GM19193 (cell line): ENCODE results near the gene COLQ.

ENCODE experiments used
- POLR2A ChIP-seq: IDR thresholded peaks from 4 replicates; pipeline ENCODE4 v1.6.1; 2011; ENCODE audit not compliant: insufficient read depth, insufficient read length; ENCODE audit errors: extremely low read depth

The COLQ gene

DNA sequence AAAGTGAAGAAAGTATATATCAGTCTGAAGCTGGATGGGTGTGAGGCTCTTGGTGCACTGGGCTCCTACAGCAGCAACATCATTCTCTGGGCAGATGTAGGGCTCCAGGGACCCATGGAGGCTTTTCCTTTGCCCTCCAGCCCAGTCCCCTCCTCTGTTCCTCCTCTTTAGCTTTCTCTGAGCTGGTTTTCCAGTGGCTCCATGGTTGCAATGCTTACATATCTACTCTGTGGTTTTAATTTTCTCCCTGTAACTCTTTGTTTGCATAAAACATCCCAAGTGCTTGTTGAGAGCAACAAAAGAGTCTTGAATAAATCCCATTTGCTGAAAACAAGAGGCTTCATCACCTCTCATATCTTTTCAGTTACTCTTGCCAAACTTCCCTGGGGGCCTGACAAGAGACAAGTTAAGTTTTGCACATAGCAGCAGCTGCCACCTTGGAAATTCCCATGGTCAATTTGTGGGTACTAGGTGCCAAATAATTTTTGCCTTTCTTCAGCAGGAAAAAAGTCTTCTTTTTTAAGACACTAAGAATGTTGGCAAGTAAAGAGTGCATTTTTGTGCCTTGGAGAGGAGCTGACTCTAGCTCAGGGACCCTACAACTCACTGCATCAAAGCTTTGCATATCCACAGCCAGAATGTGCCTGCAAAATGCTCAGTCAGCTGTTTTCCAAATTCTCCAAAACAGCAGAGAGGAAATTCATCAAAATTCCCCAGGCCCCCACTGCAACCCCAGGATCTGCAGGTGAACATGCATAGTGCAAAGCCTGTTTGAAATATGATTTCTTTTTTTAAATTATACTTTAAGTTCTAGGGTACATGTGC is 41.9 kb downstream of the COLQ start:
- TF ChIP-seq POLR2A = no peak

DNA sequence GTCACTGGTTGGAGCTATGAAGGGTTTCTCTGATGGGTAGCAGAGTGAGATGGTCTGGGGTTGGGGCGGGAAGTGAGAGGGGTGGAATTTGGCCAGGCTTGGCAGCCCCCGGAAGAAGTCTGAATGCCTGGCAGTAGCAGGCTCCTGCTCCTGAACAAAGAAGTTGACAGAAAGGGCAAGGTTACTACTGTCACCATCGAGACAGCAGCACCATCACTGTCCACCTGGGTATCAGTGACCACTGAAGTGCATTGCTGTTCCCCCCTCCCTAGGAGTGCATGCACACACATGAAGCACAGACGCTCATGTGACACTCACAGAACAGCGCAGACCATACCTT is 42.9 kb downstream of the COLQ start:
- TF ChIP-seq POLR2A = no peak

- TF ChIP-seq POLR2A = no peak
Observed at GRCh38 chr3:15477951-15478639, 43.4 kb downstream of the COLQ start.

DNA sequence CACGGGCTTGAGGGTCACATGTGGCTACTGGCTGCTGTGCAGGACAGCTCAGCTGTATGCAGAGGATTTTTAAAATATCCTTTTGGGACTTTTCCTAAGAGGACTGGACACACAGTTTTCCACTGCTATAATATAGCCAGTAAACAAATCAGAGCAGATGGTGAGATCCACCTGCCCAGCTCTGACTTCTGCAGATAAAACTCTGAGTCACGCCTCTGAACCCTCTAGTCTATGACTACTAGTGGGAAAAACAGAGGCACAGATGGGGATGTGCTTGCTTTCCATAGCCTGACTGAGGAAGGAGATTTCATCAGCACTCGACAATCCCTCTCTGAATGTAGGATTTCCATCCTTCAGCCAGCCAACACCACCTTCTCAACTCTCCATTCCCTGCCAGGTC is 45.1 kb downstream of the COLQ start:
- TF ChIP-seq POLR2A = no peak

DNA sequence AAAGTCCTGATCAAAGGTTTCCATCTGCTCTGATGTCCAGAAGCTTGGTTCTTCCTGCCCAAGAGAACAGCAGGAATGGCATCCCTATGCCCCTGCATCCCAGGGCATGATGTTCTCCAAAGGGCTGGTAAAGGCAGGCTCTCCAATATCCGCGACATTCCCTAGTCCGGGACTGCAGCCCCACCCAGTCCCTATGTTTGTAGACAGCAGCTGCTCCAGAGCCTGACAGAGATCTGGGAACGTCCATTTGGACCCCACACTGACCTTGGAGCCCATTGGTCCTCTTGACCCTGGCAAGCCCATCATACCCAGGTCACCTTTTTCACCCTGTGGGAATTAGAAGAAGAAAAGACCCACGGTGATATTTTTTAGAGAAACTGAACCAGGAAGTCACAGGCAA is 46.3 kb downstream of the COLQ start:
- TF ChIP-seq POLR2A = no peak

DNA sequence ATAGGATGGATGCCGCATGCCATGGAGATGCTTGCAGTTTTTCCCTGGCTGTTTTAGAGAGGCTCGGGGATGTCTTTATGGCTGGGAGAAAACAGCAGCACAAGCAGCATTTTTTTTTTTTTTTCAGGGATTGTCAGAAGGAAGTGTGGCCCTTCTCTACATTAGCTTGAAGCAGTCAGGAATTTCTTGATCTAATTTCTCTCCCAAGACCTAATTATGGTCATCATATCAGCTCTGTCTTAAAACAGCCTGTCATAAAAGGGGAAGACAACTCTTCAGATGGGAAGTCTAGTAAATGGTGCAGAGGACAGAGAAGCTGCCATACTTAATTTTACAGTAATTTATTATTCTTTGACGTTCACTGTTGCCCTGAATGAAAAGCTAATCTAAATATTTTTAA is 49.6 kb downstream of the COLQ start:
- no peak for TF ChIP-seq POLR2A

DNA sequence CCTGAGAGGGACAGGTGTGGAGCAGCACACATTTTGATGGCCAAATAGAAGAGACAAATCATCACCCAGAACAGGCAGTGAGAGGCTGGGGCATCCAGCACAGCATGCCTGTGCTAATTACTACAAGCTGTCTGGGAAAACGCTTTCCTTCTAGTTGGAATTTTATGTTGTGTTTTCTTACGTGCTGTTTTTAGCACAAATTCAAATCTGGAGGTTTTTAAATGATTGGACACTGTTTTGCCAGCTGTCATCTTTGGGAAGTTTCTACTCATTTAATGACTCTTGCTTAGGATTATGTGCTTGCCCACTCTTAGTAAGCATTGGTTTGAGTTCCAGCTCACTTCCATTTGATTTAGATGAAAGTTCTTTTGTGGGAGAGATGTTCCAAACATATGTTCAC is 50.7 kb downstream of the COLQ start:
- no peak for TF ChIP-seq POLR2A

GRCh38 chr3:15470261-15470660 is 51.2 kb downstream of the COLQ start:
- no peak for TF ChIP-seq POLR2A

- TF ChIP-seq POLR2A = no peak
Observed at GRCh38 chr3:15467227-15468181, 54.0 kb downstream of the COLQ start.

DNA sequence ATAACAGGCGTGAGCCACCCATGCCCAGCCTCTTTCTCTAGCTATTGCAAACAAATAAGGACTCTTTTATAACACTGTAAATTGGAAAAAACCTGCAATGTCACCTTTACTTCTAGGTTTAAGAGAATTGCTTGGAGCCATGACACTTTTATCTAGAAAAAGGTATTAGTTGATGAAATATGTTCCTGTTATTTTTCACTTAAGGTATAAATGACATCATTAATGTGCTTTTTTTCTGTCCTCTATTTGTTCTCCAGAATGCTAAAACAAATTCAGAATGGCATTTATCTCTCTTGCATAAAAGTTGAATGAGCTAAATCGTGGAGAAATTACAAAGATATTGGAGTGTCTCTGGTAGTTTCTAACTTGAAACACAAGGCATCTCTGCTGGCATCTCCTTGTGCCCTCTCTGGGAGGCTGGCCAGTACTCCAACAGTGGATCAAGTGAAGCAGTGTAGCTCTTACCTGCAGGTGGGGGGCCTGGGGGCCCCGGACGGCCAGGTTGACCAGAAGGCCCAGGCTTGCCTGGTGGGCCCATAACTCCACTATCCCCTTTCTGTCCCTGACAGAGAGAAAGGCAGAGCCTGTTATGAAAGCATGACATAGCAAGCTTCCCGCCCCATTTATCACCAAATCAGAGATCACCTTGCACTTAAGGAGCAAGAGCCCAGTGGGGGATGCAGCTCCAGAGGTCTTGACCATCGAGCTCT is 55.5 kb downstream of the COLQ start:
- TF ChIP-seq POLR2A = no peak

- TF ChIP-seq POLR2A = no peak
Observed at GRCh38 chr3:15462451-15462850, 59.1 kb downstream of the COLQ start.

DNA sequence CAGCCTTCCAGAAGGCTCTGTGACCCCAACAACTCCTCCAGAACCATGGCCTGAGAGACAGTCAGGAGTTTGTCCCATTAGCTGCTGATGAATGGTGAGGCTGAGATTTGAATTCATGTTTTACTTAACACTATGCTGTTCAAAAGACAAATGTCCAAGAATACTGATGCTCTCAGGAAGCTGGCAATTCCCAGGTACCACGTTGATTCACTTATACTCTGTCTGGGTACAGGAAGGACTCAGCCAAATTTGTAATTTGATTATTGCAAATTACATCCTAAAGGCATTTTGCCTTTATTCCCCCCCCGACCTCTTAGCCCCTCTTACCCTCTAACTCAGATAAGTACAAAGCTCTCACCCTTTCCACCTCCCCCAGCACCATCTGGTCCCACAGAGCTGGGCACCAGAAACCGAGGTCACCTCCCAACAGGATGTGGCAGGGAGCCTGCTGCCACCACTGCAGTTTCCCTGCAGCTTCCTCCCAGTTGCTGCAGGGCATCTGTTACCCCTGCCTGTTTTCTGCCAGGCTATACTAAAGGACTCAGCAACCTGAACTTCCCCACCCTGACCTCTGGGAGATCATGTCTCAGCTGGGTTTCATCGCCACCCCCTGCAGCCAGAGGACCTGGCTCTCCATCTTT is 60.5 kb downstream of the COLQ start:
- no peak for TF ChIP-seq POLR2A

GRCh38 chr3:15458212-15458780 is 63.2 kb downstream of the COLQ start:
- TF ChIP-seq POLR2A = no peak

DNA sequence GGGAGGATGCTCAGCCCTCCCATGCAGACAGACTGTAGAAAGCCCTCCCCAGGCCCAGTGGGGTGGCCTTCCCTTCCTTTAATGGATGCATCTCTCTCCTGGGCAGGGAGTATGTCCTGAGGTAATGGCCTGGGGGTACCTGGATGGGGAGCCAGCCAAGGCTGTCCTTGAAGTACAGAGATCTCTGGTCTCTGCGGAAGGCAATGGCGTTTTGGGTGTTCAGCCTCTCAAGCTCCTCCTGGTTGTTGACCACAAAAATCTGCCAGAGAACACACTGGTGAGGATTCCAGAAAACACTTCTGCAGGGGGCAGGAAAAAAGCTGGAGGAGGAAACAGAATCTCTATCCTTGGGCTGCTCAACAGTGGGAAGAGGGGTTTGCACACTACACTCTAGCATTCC is 65.2 kb downstream of the COLQ start:
- TF ChIP-seq POLR2A = no peak
